GM19463 (cell line): Measurements from ENCODE around the gene SEC31A.
"Not testable (repeated sequence)": the region's sequence is repeated elsewhere in the genome, so short reads cannot be mapped to it uniquely, and the experiment has no call there.

Experiments used
- ATAC-seq: cut with Tn5 transposase; IDR thresholded peaks from one replicate; pipeline ENCODE4 v1.9.1; 2021; ENCODE audit warnings: mild to moderate bottlenecking, moderate library complexity; ENCODE audit not compliant: unreplicated experiment

SEC31A gene

DNA sequence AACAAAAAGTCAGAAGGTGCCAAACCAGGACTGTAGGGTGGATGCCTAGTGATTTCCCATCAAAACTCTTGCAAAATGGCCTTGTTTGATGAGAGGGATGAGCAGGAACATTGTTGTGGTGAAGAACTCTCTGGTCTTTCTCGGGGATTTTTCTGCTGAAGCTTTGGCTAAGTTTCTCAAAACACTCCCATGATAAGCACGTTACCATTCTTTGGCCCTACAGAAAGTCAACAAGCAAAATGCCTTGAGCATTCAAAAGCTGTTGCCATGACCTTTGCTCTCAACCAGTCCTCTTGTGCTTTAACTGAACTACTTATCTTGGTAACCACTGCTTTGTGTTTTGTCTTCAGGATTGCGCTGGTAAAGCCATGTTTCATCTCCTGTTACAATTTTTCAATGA is 3.0 kb upstream of the SEC31A start:
- no peak for ATAC-seq

- no peak for ATAC-seq
Measured at GRCh38 chr4:82892467-82892802, 1.5 kb upstream of the SEC31A start.

- ATAC-seq = no peak
Measured at GRCh38 chr4:82891707-82892466, 934 bp upstream of the SEC31A start.

DNA sequence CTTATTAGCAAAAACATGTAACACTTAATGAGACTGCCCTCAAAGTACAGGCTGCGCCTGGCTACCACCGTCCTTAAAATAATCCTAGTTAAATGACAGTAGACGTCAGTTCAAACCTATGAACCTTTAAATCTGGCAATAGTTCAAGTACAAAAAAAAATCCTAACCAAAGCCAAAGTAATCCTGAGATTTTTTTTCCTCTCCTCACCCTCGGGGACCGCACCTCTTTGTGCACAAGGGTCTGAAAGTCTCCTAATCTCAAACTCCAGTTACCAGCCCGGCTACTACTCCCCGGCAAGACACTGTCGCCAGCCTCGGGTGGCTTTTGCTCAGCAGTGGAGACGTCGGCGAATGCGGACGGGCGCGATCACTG is 439 bp downstream of the SEC31A start:
- no peak for ATAC-seq

DNA sequence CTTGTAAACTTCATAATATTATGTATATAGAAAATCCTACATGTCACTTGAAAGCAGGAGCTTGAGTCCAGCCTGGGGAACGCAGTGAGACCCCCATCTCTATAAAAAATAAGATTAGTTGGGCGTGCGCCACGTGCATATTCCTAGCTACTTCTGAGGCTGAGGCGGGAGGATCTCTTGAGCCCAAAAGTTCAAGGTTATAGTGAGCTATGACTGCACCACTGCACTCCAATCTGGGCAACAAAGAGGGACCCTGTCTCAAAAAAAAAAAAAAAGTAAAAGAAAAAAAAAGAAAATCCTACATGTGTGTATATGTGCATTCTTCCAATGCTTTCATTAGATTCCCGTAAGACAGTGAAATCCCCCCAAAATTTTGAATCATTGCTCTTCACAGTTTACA is 1.7 kb downstream of the SEC31A start:
- no peak for ATAC-seq

GRCh38 chr4:82886147-82886942 is 4.6 kb downstream of the SEC31A start:
- no peak for ATAC-seq

DNA sequence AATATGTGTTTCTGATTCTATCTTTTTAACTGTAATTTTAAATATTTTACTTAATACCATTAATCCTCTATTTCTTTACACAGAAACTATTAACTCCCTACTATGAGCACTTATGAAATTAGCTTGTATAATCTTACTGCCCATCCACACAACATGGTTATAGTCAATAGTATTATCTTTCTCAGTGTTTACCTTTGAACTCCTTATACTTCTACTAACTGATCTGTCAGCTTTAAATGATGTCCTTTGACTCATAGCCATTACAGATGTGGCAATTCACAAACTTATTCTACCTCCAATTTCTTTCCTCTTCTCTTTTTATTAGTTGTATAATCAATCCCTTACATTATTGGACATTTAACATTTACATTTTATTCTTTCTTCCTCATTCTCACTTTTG is 5.5 kb downstream of the SEC31A start:
- no peak for ATAC-seq

GRCh38 chr4:82868572-82868971 is 22.4 kb downstream of the SEC31A start:
- no peak for ATAC-seq

DNA sequence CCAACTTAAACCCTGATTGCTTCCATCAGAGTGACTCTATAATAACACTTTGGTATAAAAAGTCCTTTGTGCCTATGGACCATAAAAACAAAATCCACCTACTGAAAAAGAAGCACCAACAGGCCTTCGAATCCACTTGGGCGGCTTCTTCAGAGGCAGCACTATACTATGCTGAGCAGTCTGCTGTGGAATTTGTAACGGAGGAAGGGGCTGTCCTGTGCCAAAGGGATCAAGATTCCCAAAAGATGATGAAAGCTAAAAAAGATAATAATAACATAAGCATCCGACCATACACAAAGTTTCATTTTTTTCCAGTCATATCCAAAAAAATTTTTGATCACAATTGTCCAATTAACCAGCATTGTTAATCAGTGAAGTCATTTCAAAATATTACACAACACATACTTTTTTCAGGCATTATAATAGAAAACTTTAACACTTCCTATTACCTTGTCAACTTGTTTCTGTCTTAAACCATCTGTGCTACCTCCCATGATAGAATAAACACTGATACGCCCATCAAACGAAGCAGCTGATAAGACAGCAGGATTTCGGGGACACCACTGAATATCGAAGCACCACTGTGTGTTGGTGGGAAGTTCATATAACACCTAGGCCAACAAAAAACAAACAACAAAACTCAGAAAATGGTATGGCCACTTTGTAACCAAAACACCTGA is 24.1 kb downstream of the SEC31A start:
- ATAC-seq = no peak

GRCh38 chr4:82866033-82866432 is 24.9 kb downstream of the SEC31A start:
- ATAC-seq = not testable (repeated sequence)

GRCh38 chr4:82865592-82865991 is 25.4 kb downstream of the SEC31A start:
- no peak for ATAC-seq

DNA sequence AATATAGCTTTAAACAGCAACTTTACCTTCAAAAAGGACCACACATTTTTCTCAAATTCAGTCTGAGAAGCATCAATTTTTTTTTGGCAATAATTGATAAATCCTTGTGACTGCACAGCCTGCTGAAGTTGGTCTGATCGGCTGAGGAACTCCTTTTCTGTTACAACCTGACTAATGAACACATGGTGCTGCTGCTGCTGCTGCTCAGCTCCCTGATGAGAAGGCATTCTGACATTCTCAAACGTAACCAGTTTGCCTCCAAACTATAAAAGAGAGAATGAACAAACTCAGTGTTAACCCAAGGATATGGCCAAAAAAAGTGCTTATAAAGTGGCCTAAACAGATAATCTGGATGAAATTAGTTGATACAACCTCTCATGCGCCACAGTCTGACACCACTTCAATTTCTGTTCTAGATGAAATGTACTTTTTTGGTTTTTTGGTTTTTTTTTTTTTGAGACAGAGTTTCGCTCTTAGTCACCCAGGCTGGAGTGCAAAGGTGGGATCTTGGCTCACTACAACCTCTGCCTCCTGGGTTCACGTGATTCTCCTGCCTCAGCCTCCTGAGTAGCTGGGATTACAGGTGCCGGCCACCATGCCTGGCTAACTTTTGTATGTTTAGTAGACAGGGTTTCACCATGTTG is 26.5 kb downstream of the SEC31A start:
- ATAC-seq = no peak

DNA sequence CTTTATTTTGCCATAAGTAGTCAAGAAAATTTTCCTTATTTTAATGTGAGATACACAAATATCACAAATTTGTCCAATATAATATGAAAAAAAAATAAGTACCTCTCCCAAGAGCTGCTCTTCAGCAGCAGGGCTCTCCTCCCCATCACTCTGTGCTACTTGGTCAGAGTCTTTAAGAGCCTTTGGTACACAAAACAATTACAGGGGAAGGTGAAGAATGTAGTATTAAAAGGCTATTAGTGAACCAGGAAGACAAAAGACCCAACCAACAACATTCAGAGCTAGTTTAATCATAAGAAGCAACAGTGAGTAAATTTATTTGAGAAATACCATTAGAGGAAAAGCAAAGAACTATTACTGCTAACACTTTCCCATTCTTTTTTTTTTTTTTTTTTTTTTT is 29.4 kb downstream of the SEC31A start:
- ATAC-seq = no peak

DNA sequence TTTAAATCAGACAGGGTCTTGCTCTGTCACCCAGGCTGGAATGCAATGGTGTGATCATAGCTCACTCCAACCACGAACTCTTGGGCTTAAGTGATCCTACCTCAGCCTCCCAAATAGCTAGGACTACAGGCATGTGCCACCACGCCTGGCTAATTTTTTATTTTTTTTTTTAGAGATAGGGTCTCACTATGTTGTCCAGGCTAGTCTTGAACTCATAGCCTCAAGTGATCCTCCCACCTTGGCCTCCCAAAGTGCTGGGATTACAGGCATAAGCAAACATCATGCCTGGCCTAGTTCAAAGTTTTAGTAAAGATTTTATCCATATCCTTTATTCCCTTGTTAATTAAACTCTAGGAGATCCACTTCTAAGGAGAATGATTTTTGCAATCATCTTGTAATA is 30.5 kb downstream of the SEC31A start:
- not testable (repeated sequence) for ATAC-seq

- no peak for ATAC-seq
Measured at GRCh38 chr4:82852751-82853285, 38.1 kb downstream of the SEC31A start.

DNA sequence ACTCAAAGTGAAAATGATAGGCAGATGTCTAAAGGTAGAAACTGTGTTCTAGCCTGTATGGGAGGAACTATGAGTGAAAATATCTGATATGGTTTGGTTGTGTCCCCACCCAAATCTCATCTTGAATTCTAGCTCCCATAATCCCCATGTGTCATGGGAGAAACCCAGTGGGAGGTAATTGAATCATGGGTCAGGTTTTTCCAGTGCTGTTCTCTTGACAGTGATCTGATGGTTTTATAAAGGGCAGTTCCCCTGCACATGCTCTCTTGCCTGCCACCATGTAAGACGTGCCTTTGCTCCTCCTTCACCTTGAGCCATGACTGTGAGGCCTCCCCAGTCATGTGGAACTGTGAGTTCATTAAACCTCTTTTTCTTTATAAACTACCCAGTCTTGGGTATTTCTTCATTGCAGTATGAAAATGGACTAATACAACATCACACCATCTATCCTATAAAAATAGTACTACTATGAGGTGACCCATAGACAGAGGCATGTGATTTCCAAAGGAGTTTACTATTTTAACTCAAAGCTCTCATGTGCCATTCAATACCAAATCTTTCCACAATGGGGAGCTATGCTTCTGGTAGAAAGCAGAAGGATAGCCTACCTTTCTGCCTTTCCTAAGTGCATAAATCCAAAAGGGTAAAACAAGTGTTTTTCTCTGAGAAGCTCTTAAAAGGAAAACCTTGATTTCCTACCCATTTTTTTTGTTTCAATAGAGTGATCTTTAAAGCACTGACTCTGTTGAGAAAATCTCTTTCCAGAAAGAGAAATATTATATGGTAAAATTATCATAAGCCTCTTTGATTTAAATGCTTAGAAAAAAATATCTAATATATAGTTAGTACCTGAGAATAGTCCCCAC is 38.8 kb downstream of the SEC31A start:
- no peak for ATAC-seq

- no peak for ATAC-seq
Measured at GRCh38 chr4:82851318-82851717, 39.6 kb downstream of the SEC31A start.

- ATAC-seq = no peak
Measured at GRCh38 chr4:82850684-82851083, 40.3 kb downstream of the SEC31A start.

DNA sequence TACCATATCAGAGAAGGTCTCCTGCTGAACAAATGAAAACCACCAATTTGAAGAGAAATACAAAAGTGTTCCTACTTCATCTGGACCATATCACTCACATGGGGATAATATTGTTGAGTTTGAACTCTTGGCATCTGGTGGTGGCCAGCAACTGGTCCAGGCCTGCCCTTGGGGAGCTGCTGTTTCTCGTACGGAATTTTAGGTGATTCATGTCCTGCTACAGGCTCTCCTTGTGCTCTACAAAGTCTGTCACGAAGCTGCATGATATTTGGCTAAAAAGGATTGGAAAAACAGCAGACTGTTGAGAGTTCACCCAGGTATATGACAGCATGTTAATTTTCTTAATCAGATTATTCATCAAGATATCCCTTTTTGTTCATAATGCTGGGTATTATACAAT is 42.2 kb downstream of the SEC31A start:
- ATAC-seq = no peak

- no peak for ATAC-seq
Measured at GRCh38 chr4:82842593-82842992, 48.4 kb downstream of the SEC31A start.
